Pancreas (tissue), 10 donors: ENCODE data around the gene CACNA1H. TPM values are rescaled to one million over a fixed set of nuclear protein-coding genes. Genes with fewer than 3 reads are reported as not detected.
A peak's percentile ranks its signal among the peaks of the same experiment; 100 is the strongest.

Experiments
- ATAC-seq, 4 donors: fragments of 200-7000 bp; cut with Tn5 transposase; one replicate each; pipeline versions ENCODE4 v1.8.0 to v1.9.1; 2020; ENCODE audit warnings: mild to moderate bottlenecking in 4 of 4, moderate library complexity in 4 of 4
- DNase-seq, 6 donors: peaks; one replicate each; pipeline ENCODE4 v3.0.0-alpha.2; 2020
- FAIRE-seq: peaks from 2 replicates; lab custom pipeline; 2012; peaks lifted over from hg19 to GRCh38; lab: Jason Lieb, UNC
- H3K27ac ChIP-seq, 4 donors: fragments of 200-600 bp; sonication (generic); 1 replicate in 3 of 4; 2 replicates in 1 of 4; pipeline versions ENCODE4 v1.5.0 to v1.8.0; 2020
- H3K27me3 ChIP-seq, 4 donors: fragments of 200-600 bp; one replicate each; pipeline ENCODE4 v1.8.0; 2021
- H3K36me3 ChIP-seq, 3 donors: fragments of 200-600 bp; sonication (generic) in 1 of 3; one replicate each; pipeline versions ENCODE4 v1.5.0 to v1.8.0; 2020 to 2021
- H3K4me1 ChIP-seq, 3 donors: fragments of 200-600 bp; one replicate each; pipeline ENCODE4 v1.8.0; 2021
- H3K4me3 ChIP-seq, 4 donors: fragments of 200-600 bp; sonication (generic) in 2 of 4; one replicate each; pipeline versions ENCODE4 v1.5.0 to v1.8.0; 2020 to 2021
- H3K9me3 ChIP-seq, 4 donors: fragments of 200-600 bp; one replicate each; pipeline ENCODE4 v1.8.0; 2021
- WGBS, 2 donors: extraction: QIAGEN DNeasy Blood & Tissue Kit; methylation state at CpG; one replicate each; pipeline ENCODE4 v1.1.7; 2013; 5-methylcytosine and 5-hydroxymethylcytosine counted together
- intact Hi-C, 3 donors: fragments of 100-400 bp; cut with DNase I; formaldehyde crosslinking; loops; one replicate each; pipeline versions ENCODE4 v1.11.1 to v1.14.2; 2022
- polyA plus RNA-seq, 2 donors: library from polyadenylated mRNA; stranded (reverse); fragments of 200-250 nt; gene quantifications; one replicate each; pipeline ENCODE4 v1.2.3, GENCODE V29; 2013
- total RNA-seq, 6 donors: library from RNA; stranded (reverse); fragmentation: NEBNext Ultra II Directional in 4 of 6; extraction: Animal tissue kit (Norgen Biotek cat#: 25700) in 4 of 6; gene quantifications; one replicate each; pipeline versions ENCODE4 v1.2.1 to v1.2.4, GENCODE V29; 2021 to 2023
- TF ChIP-seq, protein P1 (sequence below), 4 donors: fragments of 200-600 bp; sonication (generic) in 3 of 4; IDR thresholded peaks; one replicate each; pipeline versions ENCODE4 v1.5.0 to v1.8.0; 2021; ENCODE audit warnings: antibody characterized with exemption in 4 of 4
- donor health status: healthy with polysubstance abuse.
- donor health status: DM: no; HTN: no; CAD: no; lungs with moderate emphysema.
- donor health status: DM: no; HTN: no; CAD: no.
- donor health status: control.
- donor health status: control.
- donor health status: Bipolar disorder and iron deficiency.
- donor health status: DM: yes; HTN: yes; CAD: no.
- donor health status: DM: no; HTN: no; CAD: no.
- donor health status: DM: no; HTN: no; CAD: no.
- donor health status: DM: yes; HTN: yes; CAD: no.

CACNA1H gene
- total and polyA plus RNA-seq, 8 donors: 2.5 to 20.5 (median 4.9) TPM

DNA sequence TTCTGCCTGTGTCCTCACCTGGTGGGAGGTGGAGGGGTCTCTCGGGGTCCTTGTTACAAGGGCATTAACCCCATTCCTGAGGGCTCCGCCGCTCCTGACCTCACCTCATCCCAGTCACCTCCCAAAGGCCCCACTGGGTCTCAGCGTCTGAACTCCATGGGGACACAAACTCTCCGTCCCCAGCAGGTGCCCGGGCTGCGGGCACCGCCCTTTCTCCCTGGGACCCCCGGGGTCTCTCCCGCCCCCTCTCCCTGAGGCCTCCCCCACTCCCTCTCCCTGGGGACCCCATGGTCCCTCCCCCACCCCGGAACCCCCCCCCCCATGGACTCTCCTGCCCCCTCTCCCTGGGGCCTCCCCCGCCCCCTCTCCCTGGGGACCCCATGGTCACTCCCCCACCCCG is 24.8 kb downstream of the CACNA1H start:
- Histone ChIP-seq H3K36me3 (no peaks in the 10 kb centered on the region), H3K4me1 (peaks cover 10 to 14% (median 14%) of the 10 kb centered on the region in 3 donors), H3K27me3 (no peaks in the 10 kb centered on the region), H3K27ac (no peak overlapping the region), H3K4me3 (no peak overlapping the region), H3K9me3 (no peaks in the 10 kb centered on the region)
- TF ChIP-seq, protein P1, sequence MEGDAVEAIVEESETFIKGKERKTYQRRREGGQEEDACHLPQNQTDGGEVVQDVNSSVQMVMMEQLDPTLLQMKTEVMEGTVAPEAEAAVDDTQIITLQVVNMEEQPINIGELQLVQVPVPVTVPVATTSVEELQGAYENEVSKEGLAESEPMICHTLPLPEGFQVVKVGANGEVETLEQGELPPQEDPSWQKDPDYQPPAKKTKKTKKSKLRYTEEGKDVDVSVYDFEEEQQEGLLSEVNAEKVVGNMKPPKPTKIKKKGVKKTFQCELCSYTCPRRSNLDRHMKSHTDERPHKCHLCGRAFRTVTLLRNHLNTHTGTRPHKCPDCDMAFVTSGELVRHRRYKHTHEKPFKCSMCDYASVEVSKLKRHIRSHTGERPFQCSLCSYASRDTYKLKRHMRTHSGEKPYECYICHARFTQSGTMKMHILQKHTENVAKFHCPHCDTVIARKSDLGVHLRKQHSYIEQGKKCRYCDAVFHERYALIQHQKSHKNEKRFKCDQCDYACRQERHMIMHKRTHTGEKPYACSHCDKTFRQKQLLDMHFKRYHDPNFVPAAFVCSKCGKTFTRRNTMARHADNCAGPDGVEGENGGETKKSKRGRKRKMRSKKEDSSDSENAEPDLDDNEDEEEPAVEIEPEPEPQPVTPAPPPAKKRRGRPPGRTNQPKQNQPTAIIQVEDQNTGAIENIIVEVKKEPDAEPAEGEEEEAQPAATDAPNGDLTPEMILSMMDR (IDR thresholded peaks at IDR 0.05): no peak
- DNase-seq (no peak), ATAC-seq (no peak), FAIRE-seq (no peak)
- WGBS, 2 donors: 49 to 79% methylated on average over 8 to 13 of the region's 13 CpGs
- intact Hi-C loops: no loop called here

DNA sequence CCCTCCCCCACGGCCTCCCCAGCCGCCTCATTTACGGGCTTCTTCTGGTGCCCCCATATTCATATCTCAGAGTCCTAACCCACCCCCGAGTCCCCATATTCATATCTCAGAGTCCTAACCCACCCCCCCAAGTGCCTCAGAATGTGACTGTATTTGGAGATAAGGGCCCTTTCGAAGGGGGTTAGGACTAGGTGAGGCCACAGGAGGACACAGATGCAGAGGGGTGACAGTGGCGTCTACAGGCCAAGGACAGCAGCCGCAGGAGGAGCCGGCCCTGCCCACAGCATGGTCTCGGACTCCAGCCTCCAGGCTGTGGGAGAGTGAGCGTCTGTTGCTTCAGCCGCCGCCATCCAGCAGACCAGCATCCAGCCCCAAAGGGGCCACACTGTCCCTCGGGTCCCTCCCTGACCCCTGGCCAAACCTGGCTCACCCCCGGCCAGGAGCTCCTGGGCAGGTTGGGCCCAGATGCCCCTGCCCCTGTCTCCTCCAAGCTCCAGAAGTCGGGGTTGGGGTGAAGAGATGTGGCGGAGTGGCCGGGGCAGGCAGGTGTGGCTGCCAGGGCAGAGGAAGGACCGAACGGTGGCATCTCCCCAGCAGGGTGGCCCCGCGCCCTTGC is 25.5 kb downstream of the CACNA1H start:
- no peak overlapping the region for H3K27ac ChIP-seq
- intact Hi-C loops: no loop called here
- TF ChIP-seq, protein P1 (IDR thresholded peaks at IDR 0.05): no peak
- no peaks in the 10 kb centered on the region for H3K9me3 ChIP-seq
- ATAC-seq (no peak), FAIRE-seq (no peak), DNase-seq (no peak)
- WGBS, 2 donors: 56 to 73% methylated on average over 20 to 21 of the region's 21 CpGs
- no peaks in the 10 kb centered on the region for H3K27me3 ChIP-seq
- H3K36me3 ChIP-seq: no peaks in the 10 kb centered on the region
- peaks cover 11 to 14% (median 14%) of the 10 kb centered on the region in 3 donors for H3K4me1 ChIP-seq
- H3K4me3 ChIP-seq: no peak overlapping the region

DNA sequence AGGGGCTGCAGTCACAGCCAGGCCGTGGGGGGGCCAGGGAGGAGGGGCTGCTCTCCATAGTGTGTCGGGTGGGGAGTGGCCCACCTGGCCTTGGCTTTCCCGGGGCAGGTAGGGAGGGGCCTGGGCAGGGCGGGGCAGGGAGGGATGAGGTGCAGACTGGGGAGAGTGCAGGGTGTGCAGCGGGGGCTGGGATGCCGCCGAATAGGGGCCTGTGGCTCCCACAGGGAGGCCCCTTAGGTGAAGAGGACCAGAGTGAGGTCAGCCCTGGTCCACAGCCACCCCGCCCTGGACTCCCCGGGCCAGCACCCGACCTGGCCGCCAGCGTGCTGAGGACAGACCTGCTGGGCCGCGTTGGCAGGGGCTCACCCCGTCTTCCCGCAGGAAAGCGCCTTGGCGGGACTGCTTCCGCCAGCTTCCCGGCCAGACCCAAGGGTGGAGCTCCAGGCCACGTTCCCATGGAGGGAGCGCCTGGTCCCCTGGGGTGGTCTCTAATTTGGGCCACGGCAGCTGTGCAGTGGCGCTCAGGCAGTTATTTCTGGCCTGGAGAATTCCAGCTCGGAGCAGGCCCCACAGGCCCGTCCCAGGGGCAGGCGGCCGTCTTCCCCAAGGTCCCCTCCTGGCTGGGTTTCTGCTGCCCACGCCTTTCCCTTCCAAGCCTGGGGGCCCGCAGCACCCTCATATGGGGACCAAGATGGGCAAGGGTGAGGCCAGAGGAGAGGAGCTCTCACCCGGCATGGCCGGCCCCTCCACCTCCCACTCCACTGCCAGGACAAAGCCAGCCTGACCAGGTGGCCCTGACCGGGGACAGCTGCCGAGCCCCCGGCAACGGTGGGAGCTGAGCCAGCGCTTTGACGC is 27.9 kb downstream of the CACNA1H start:
- no peaks in the 10 kb centered on the region for H3K27me3 ChIP-seq

DNA sequence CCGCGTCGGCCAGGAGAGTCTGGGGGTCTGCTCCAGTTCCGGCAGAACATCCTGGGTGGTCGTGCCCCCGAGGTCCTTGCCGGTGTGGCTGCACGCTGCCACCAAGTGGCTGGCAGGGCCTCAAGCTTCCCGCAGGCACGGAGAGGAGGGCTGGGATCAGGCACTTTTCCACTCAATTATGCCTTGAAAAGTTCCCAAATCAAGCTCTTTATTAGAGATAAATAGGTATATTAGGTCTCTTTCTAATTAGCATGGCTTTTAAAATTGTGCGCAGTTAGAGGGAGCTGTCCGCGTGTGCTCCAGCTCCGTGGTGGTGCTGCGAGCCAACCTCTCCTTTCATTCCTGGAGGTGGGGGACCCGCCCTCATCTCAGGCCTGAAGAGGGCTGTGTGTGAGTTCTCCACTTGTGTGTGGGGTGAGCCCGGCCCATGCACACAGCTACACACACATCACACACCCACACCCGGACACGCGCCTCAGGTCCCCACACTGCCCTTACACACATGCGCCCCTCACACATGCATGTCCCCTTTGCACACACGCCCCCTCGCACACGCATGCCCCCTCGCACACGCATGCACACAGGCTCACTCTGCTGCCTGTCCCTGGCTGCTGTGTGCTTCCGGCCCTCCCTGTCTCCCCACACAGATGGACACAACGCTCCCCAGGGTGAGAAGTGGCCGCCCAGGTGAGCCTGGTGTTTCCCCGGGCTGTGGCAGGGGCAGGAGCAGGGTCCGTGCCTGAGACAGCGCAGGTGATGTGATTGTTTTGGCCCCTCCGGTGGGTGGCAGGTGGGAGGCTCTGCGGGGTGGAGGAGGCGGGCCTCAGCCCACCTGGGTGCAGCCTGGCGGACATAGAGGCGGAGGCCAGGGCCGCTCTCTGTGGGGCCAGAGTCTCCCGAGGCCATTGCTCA is 28.8 kb downstream of the CACNA1H start:
- DNase-seq (no peak), ATAC-seq (peak; percentile 18 to 34 (median 24)), FAIRE-seq (no peak)
- WGBS, 2 donors: 44 to 55% methylated on average over 39 of the region's 39 CpGs
- peaks cover 0 to 7% (median 5%) of the 10 kb centered on the region in 3 donors for H3K4me1 ChIP-seq
- H3K9me3 ChIP-seq: no peaks in the 10 kb centered on the region
- no peaks in the 10 kb centered on the region for H3K36me3 ChIP-seq
- no peaks in the 10 kb centered on the region for H3K27me3 ChIP-seq
- TF ChIP-seq, protein P1 (IDR thresholded peaks at IDR 0.05): no peak
- H3K27ac ChIP-seq: peak overlapping the region; percentile 43 to 67 (median 60)
- H3K4me3 ChIP-seq: no peak overlapping the region
- intact Hi-C loops: no loop called here

More for the DNA sequence above, 27.9 kb downstream of the CACNA1H start:
- ATAC-seq: peak in 1 of 4 donors; percentile 2
- H3K4me1 ChIP-seq: peaks cover 0 to 7% (median 5%) of the 10 kb centered on the region in 3 donors
- H3K36me3 ChIP-seq: no peaks in the 10 kb centered on the region
- peak overlapping the region in 2 of 4 donors; percentile 43 to 67 for H3K27ac ChIP-seq
- H3K9me3 ChIP-seq: no peaks in the 10 kb centered on the region
- 58 to 72% methylated on average over 30 to 38 of the region's 38 CpGs for WGBS, 2 donors
- H3K4me3 ChIP-seq: no peak overlapping the region
- DNase-seq: no peak
- intact Hi-C loops: no loop called here
- TF ChIP-seq, protein P1 (IDR thresholded peaks at IDR 0.05): no peak
- no peak for FAIRE-seq
